H1 (cell line): ENCODE data around the gene LYRM7. TPM values are rescaled to one million over a fixed set of nuclear protein-coding genes. Genes with fewer than 3 reads are reported as not detected.

Source experiments
- CTCF ChIA-PET: fragments of 300-600 bp; sonication (Branson Sonifier 250); formaldehyde crosslinking; loops from one replicate; lab custom pipeline; 2021; ENCODE audit not compliant: partially characterized antibody; lab: Charles Lee
- POLR2A ChIA-PET: fragments of 300-600 bp; sonication (Branson Sonifier 250); formaldehyde crosslinking; loops from one replicate; lab custom pipeline; 2021; ENCODE audit warnings: inconsistent platforms; ENCODE audit not compliant: partially characterized antibody; lab: Charles Lee
- DNase-seq, 2 experiments: peaks; one replicate each; pipeline versions ENCODE4 v3.0.0 to v3.0.0-alpha.2; 2010 to 2022; ENCODE audit warnings: low spot score in 2 of 2, low read depth in 1 of 2, mixed read lengths in 1 of 2
- FAIRE-seq: peaks from 2 replicates; lab custom pipeline; 2011; peaks lifted over from hg19 to GRCh38; lab: Jason Lieb, UNC
- H2AFZ ChIP-seq: 2 replicates; pipeline ENCODE4 v1.8.1; 2012; ENCODE audit warnings: low read length, inconsistent platforms
- H2AK5ac ChIP-seq: 2 replicates; pipeline ENCODE4 v1.6.1; 2013; ENCODE audit warnings: low read depth, low read length
- H2BK120ac ChIP-seq: replicated peaks from 2 replicates; pipeline ENCODE3; 2013; ENCODE audit warnings: low read depth, low read length, inconsistent platforms
- H2BK12ac ChIP-seq: 2 replicates; pipeline ENCODE4 v1.6.1; 2013; ENCODE audit warnings: low read depth, low read length
- H2BK15ac ChIP-seq: 2 replicates; pipeline ENCODE4 v1.6.1; 2013; ENCODE audit warnings: low read length
- H2BK20ac ChIP-seq: 2 replicates; pipeline ENCODE4 v1.6.1; 2013; ENCODE audit warnings: low read length
- H2BK5ac ChIP-seq: 2 replicates; pipeline ENCODE4 v1.6.1; 2013; ENCODE audit warnings: low read depth, low read length
- H3K14ac ChIP-seq: 2 replicates; pipeline ENCODE4 v1.6.1; 2013; ENCODE audit warnings: inconsistent platforms; ENCODE audit not compliant: insufficient read length
- H3K18ac ChIP-seq: 2 replicates; pipeline ENCODE4 v1.6.1; 2013; ENCODE audit warnings: low read length; ENCODE audit errors: extremely low read depth
- H3K23ac ChIP-seq: 2 replicates; pipeline ENCODE4 v1.6.1; 2013; ENCODE audit warnings: inconsistent platforms; ENCODE audit not compliant: insufficient read length
- H3K23me2 ChIP-seq: 2 replicates; pipeline ENCODE4 v1.6.1; 2013; ENCODE audit warnings: low read depth, low read length
- H3K27ac ChIP-seq: 2 replicates; pipeline ENCODE4 v1.6.1; 2011; ENCODE audit warnings: low read depth, low read length, inconsistent platforms
- H3K27me3 ChIP-seq, 4 experiments: replicated peaks in 1 of 4; 1 replicate in 1 of 4; 2 replicates in 3 of 4; pipeline versions ENCODE4 v1.6.1 to v1.8.1; 2011 to 2013; ENCODE audit warnings: low read length in 3 of 4, mild to moderate bottlenecking in 3 of 4, inconsistent platforms in 2 of 4, mixed read lengths in 2 of 4, moderate library complexity in 1 of 4; ENCODE audit not compliant: control insufficient read depth in 3 of 4, insufficient read depth in 3 of 4; ENCODE audit errors: extremely low read depth in 1 of 4
- H3K36me3 ChIP-seq, 4 experiments: 2 replicates each; pipeline versions ENCODE4 v1.6.1 to v1.8.1; 2011 to 2013; ENCODE audit warnings: mild to moderate bottlenecking in 4 of 4, low read length in 3 of 4, moderate library complexity in 2 of 4, control low read depth in 1 of 4, inconsistent platforms in 1 of 4; ENCODE audit not compliant: insufficient read depth in 4 of 4, control insufficient read depth in 2 of 4
- H3K4ac ChIP-seq: replicated peaks from 2 replicates; pipeline ENCODE3; 2013; ENCODE audit warnings: low read length, low read depth, mixed read lengths, inconsistent platforms; ENCODE audit not compliant: insufficient read length
- H3K4me1 ChIP-seq, 4 experiments: replicated peaks in 1 of 4; 1 replicate in 1 of 4; 2 replicates in 3 of 4; pipeline versions ENCODE4 v1.6.1 to v1.8.1; 2011 to 2013; ENCODE audit warnings: low read length in 3 of 4, inconsistent platforms in 2 of 4, mixed read lengths in 1 of 4; ENCODE audit not compliant: insufficient read depth in 4 of 4, control insufficient read depth in 3 of 4
- H3K4me2 ChIP-seq, 2 experiments: 2 replicates each; pipeline versions ENCODE4 v1.6.1 to v1.8.1; 2011 to 2013; ENCODE audit warnings: low read depth in 2 of 2, low read length in 2 of 2, control low read depth in 1 of 2, inconsistent platforms in 1 of 2, mild to moderate bottlenecking in 1 of 2; ENCODE audit not compliant: insufficient read depth in 1 of 2
- H3K4me3 ChIP-seq, 4 experiments: fragments of 200-600, 300-600 bp in 1 of 4; sonication (generic), shearing (Covaris generic), sonication (Bioruptor Twin) in 1 of 4; 2 replicates each; pipeline versions ENCODE4 v1.5.1 to v1.8.1; 2011 to 2016; ENCODE audit warnings: low read length in 4 of 4, low read depth in 3 of 4, control low read depth in 2 of 4, inconsistent platforms in 2 of 4, mild to moderate bottlenecking in 2 of 4, mixed read lengths in 1 of 4, moderate library complexity in 1 of 4; ENCODE audit not compliant: insufficient read depth in 2 of 4; ENCODE audit errors: extremely low read depth in 1 of 4
- H3K56ac ChIP-seq: replicated peaks from 2 replicates; pipeline ENCODE3; 2013; ENCODE audit warnings: low read depth, mild to moderate bottlenecking, mixed read lengths, low read length, inconsistent platforms; ENCODE audit not compliant: insufficient read length
- H3K79me1 ChIP-seq: 2 replicates; pipeline ENCODE4 v1.6.1; 2013; ENCODE audit warnings: low read depth, low read length, control low read depth
- H3K79me2 ChIP-seq, 2 experiments: 2 replicates each; pipeline versions ENCODE4 v1.6.1 to v1.8.1; 2012 to 2013; ENCODE audit warnings: low read length in 2 of 2, mild to moderate bottlenecking in 2 of 2, inconsistent platforms in 1 of 2; ENCODE audit not compliant: insufficient read depth in 2 of 2, control insufficient read depth in 1 of 2
- H3K9ac ChIP-seq, 4 experiments: replicated peaks in 1 of 4; 1 replicate in 1 of 4; 2 replicates in 3 of 4; pipeline versions ENCODE4 v1.6.1 to v1.8.1; 2011 to 2013; ENCODE audit warnings: low read depth in 3 of 4, low read length in 3 of 4, control low read depth in 2 of 4, mild to moderate bottlenecking in 2 of 4, moderate library complexity in 2 of 4, inconsistent platforms in 1 of 4; ENCODE audit errors: extremely low read depth in 1 of 4
- H3K9me3 ChIP-seq, 2 experiments: 2 replicates each; pipeline versions ENCODE4 v1.6.1 to v1.8.1; 2012 to 2013; ENCODE audit warnings: mild to moderate bottlenecking in 2 of 2, moderate library complexity in 2 of 2, control low read depth in 1 of 2, inconsistent platforms in 1 of 2, low read depth in 1 of 2, low read length in 1 of 2, mixed read lengths in 1 of 2; ENCODE audit not compliant: insufficient read depth in 2 of 2
- H4K20me1 ChIP-seq, 2 experiments: replicated peaks in 1 of 2; 2 replicates each; pipeline versions ENCODE3 to v1.8.1; 2011 to 2013; ENCODE audit warnings: inconsistent platforms in 2 of 2, low read length in 2 of 2, mild to moderate bottlenecking in 1 of 2; ENCODE audit not compliant: insufficient read depth in 2 of 2, control insufficient read depth in 1 of 2
- H4K5ac ChIP-seq: 2 replicates; pipeline ENCODE4 v1.6.1; 2013; ENCODE audit warnings: low read length, low read depth, mixed read lengths, inconsistent platforms; ENCODE audit not compliant: insufficient read length
- H4K8ac ChIP-seq: 2 replicates; pipeline ENCODE4 v1.8.0; 2013; ENCODE audit warnings: mild to moderate bottlenecking, moderate library complexity, low read length, inconsistent platforms; ENCODE audit not compliant: insufficient read depth; ENCODE audit errors: extremely low read depth
- H4K91ac ChIP-seq: replicated peaks from 2 replicates; pipeline ENCODE3; 2013; ENCODE audit warnings: low read length, mixed read lengths, inconsistent platforms; ENCODE audit not compliant: insufficient read length
- BRCA1 ChIP-seq: IDR thresholded peaks from 2 replicates; pipeline ENCODE4 v1.6.1; 2012; ENCODE audit warnings: low read depth, low read length, improper control_type of control experiment
- EGR1 ChIP-seq: IDR thresholded peaks from 2 replicates; pipeline ENCODE4 v1.6.1; 2011; ENCODE audit warnings: low read depth, low read length, borderline replicate concordance
- GTF2F1 ChIP-seq: IDR thresholded peaks from 2 replicates; pipeline ENCODE4 v1.6.1; 2012; ENCODE audit warnings: low read depth, low read length, improper control_type of control experiment, borderline replicate concordance
- JUND ChIP-seq: IDR thresholded peaks from 2 replicates; pipeline ENCODE4 v1.6.1; 2011; ENCODE audit warnings: mild to moderate bottlenecking, improper control_type of control experiment, low read length
- POLR2A ChIP-seq, 2 experiments: IDR thresholded peaks; 1 replicate in 1 of 2; 2 replicates in 1 of 2; pipeline ENCODE4 v1.6.1; 2011; ENCODE audit warnings: low read depth in 2 of 2, low read length in 2 of 2, mild to moderate bottlenecking in 2 of 2; ENCODE audit errors: control extremely low read depth in 1 of 2
- TBP ChIP-seq: IDR thresholded peaks from 2 replicates; pipeline ENCODE4 v1.6.1; 2011; ENCODE audit warnings: low read depth, low read length, improper control_type of control experiment
- WGBS, 2 experiments: shearing (Covaris generic) in 1 of 2; methylation state at CpG; one replicate each; pipeline versions ENCODE4 v1.1.6 to v1.1.7; 2013 to 2015; ENCODE audit warnings: low lambda C conversion rate in 2 of 2, mixed read lengths in 2 of 2, inconsistent platforms in 1 of 2, low coverage in 1 of 2, missing lambda C conversion rate in 1 of 2; ENCODE audit not compliant: insufficient replicate concordance in 2 of 2, insufficient coverage in 1 of 2, insufficient read length in 1 of 2; ENCODE audit errors: extremely low coverage in 1 of 2, missing lambda C conversion rate in 1 of 2; 5-methylcytosine and 5-hydroxymethylcytosine counted together
- polyA plus RNA-seq, 7 experiments: library from polyadenylated mRNA; depleted of rRNA in 3 of 7; stranded (reverse) in 5 of 7; unstranded in 2 of 7; fragments of >200 nt in 5 of 7; fragments of 200-250 nt in 2 of 7; gene quantifications; 1 replicate in 5 of 7; 2 replicates in 1 of 7; 4 replicates in 1 of 7; pipeline versions ENCODE4 v1.2.1 to v1.2.3, GENCODE V29; 2011 to 2013; ENCODE audit warnings: missing spikeins in 2 of 7, mixed read lengths in 2 of 7
- total RNA-seq: library from RNA; stranded (reverse); fragmentation: NEBNext Ultra II Directional; extraction: Animal tissue kit (Norgen Biotek cat#: 25700); gene quantifications from 2 replicates; pipeline ENCODE4 v1.2.1, GENCODE V29; 2021

Gene LYRM7
- total and polyA plus RNA-seq, 2 of the 8 experiments (the other 6 are each of a cell fraction or from before 2014, with no cell fraction given), result 1.9 to 12.6 TPM

DNA sequence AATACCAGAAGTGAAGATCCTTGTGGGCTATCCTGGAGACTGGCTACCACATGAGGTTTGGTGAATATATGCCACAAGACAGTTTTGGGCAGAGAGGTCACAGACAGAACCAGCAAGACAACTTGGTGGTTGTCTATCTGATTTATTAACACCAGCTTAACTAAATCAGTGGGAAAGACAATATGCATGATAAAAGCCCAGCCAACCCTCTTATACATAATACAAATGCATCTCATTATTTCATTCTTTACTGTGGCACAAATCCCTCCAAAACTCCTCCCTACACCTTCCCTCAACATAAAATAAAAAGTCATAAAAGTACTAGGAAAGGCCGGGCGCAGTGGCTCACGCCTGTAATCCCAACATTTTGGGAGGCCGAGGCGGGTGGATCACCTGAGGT lies 13.8 kb upstream of the LYRM7 start:
- no peak overlapping the region for H3K56ac ChIP-seq
- CTCF ChIA-PET, result no interaction called here
- POLR2A ChIA-PET, result interaction anchor here (0.7 to 1.0 kb wide), 4 partner anchors 107 to 969 kb away, joined by 3 read pairs; partner anchors contain the start of gene CDC42SE2
- FAIRE-seq, result no peak
- H4K91ac ChIP-seq, result no peak overlapping the region
- H4K20me1 ChIP-seq, result peaks cover 2 to 5% of the 10 kb centered on the region in 2 experiments
- H3K36me3 ChIP-seq, result peaks cover 2 to 36% (median 28%) of the 10 kb centered on the region in 4 experiments
- H3K4me2 ChIP-seq, result no peak overlapping the region
- H3K9me3 ChIP-seq, result no peaks in the 10 kb centered on the region
- peaks cover 0 to 7% of the 10 kb centered on the region in 2 experiments; a peak in 1 of 4 replicates for H3K79me2 ChIP-seq
- no peak overlapping the region for H2AK5ac ChIP-seq
- 94% methylated on average over 5 of the region's 5 CpGs; no CpG with 5 or more reads in 1 of the 2 experiments for WGBS, 2 experiments
- H3K23me2 ChIP-seq, result no peaks in the 10 kb centered on the region
- no peak for TF ChIP-seq TBP
- TF ChIP-seq GTF2F1, result no peak
- no peak for TF ChIP-seq JUND
- peak in 1 of 2 experiments; percentile 14; a peak in 1 of 3 replicates for TF ChIP-seq POLR2A (IDR thresholded peaks at IDR 0.05; ENCODE audit: control extremely low read depth in 1 of 2, low read depth in 2 of 2, low read length in 2 of 2)
- no peak for TF ChIP-seq BRCA1
- no peak for TF ChIP-seq EGR1
- H2BK15ac ChIP-seq, result no peak overlapping the region
- H3K23ac ChIP-seq, result no peak overlapping the region
- no peak overlapping the region for H3K4me3 ChIP-seq
- no peak overlapping the region for H2BK20ac ChIP-seq
- H3K27me3 ChIP-seq, result no peaks in the 10 kb centered on the region
- no peak overlapping the region for H3K14ac ChIP-seq
- no peak overlapping the region for H2BK12ac ChIP-seq
- no peak overlapping the region for H2AFZ ChIP-seq
- H3K4ac ChIP-seq, result no peak overlapping the region
- no peak overlapping the region for H2BK120ac ChIP-seq
- peaks cover 0 to 2% (median 0%) of the 10 kb centered on the region in 4 experiments; a peak in 1 of 7 replicates for H3K4me1 ChIP-seq
- no peak overlapping the region for H2BK5ac ChIP-seq
- H3K9ac ChIP-seq, result no peak overlapping the region
- no peak overlapping the region for H3K27ac ChIP-seq
- no peak for DNase-seq
- H3K79me1 ChIP-seq, result no peaks in the 10 kb centered on the region
- no peak overlapping the region for H4K8ac ChIP-seq
- no peak overlapping the region for H4K5ac ChIP-seq
- H3K18ac ChIP-seq, result no peak overlapping the region
